Natural killer cell treated with Interleukin-12 subunit alpha and Interleukin-12 subunit beta and Interleukin-15 and Interleukin-18, amount 100 ng/mL, for 72 hours (primary cell): Measurements from ENCODE around the gene MYO1H. TPM values are rescaled to one million over a fixed set of nuclear protein-coding genes. Genes with fewer than 3 reads are reported as not detected.

Experiments
- ATAC-seq, 2 donors: fragments of 150-1000 bp; cut with Tn5 transposase in 1 of 2; sonication (Bioruptor Pico), chemical (Tn5 transposase) in 1 of 2; 2 replicates each; pipeline ENCODE4 v1.10.0; 2021
- DNase-seq: peaks from one replicate; pipeline ENCODE4 v3.0.0; 2022; ENCODE audit warnings: low spot score
- H3K27ac Mint-ChIP-seq, 2 donors: 1 replicate in 1 of 2; 2 replicates in 1 of 2; pipeline ENCODE4 v1.8.0; 2022; ENCODE audit warnings: mixed read lengths in 2 of 2, mild to moderate bottlenecking in 1 of 2, moderate library complexity in 1 of 2
- H3K27me3 Mint-ChIP-seq, 2 donors: 1 replicate in 1 of 2; 2 replicates in 1 of 2; pipeline ENCODE4 v1.8.0; 2022; ENCODE audit warnings: mixed read lengths in 2 of 2
- H3K36me3 Mint-ChIP-seq: one replicate; pipeline ENCODE4 v1.8.0; 2022; ENCODE audit warnings: mixed read lengths
- H3K4me1 Mint-ChIP-seq, 2 donors: 1 replicate in 1 of 2; 2 replicates in 1 of 2; pipeline ENCODE4 v1.8.0; 2022; ENCODE audit warnings: low read depth in 2 of 2, mixed read lengths in 2 of 2, mild to moderate bottlenecking in 1 of 2
- H3K4me3 Mint-ChIP-seq: one replicate; pipeline ENCODE4 v1.8.0; 2022; ENCODE audit warnings: mixed read lengths
- H3K9me3 Mint-ChIP-seq: 2 replicates; pipeline ENCODE4 v1.8.0; 2022; ENCODE audit warnings: mixed read lengths
- total RNA-seq, 2 donors: library from RNA; stranded (reverse); gene quantifications; one replicate each; pipeline ENCODE4 v1.2.3, GENCODE V29; 2022

Gene MYO1H
- total RNA-seq, 2 donors from 2014 or later = not detected

DNA sequence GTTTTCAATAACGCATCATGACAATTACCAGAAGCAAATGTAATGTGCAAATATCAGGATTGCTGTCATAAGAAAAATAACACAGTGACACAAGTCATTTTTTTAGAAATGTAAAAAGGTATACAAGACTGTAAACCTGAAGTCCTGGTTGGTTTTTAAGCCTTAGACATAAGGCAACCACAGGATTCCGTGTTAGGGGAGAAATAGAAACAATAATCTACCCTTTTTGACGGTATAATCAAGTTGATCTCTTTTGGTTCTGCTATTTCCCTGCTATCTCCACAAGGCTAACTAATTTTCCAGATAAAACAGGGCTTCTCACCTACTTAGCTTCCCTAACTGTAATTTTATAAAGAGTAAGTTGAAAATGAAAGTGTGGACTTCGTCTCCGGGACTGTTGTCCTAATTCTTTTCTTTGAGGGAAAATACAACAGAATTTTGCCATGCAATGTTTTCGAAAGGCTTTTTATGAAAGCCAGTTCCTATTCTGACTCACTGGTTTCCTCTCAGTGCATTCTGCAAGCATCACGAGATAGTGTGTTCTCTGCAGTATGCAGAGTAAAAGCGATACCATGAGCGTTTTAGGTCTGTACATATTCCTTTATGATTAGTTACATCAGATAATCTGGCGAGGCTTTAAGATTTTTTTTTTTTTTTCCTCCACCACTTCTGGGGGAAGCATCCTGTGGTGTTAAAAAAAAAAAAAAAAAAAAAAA is 10.6 kb downstream of the MYO1H start:
- Mint-ChIP-seq H3K4me3 (peak overlapping the region; percentile 70), H3K27ac (peak overlapping the region in 1 of 2 donors; percentile 43), H3K9me3 (no peaks in the 10 kb centered on the region), H3K36me3 (no peaks in the 10 kb centered on the region), H3K27me3 (peaks cover 12 to 16% of the 10 kb centered on the region in 2 donors), H3K4me1 (peaks cover 0 to 9% of the 10 kb centered on the region in 2 donors)
- DNase-seq (no peak), ATAC-seq (peak; percentile 81 to 97)

GRCh38 chr12:109359131-109359690 is 11.5 kb downstream of the MYO1H start:
- ATAC-seq (no peak), DNase-seq (no peak)
- Mint-ChIP-seq H3K9me3 (no peaks in the 10 kb centered on the region), H3K27me3 (peaks cover 9 to 16% of the 10 kb centered on the region in 2 donors), H3K36me3 (no peaks in the 10 kb centered on the region), H3K4me3 (no peak overlapping the region), H3K27ac (no peak overlapping the region), H3K4me1 (peaks cover 0 to 9% of the 10 kb centered on the region in 2 donors)

- DNase-seq (no peak), ATAC-seq (no peak)
- no peaks in the 10 kb centered on the region for H3K9me3 Mint-ChIP-seq
- no peaks in the 10 kb centered on the region for H3K4me1 Mint-ChIP-seq
- no peaks in the 10 kb centered on the region for H3K36me3 Mint-ChIP-seq
- H3K27me3 Mint-ChIP-seq = peaks cover 6 to 14% of the 10 kb centered on the region in 2 donors
- no peak overlapping the region for H3K4me3 Mint-ChIP-seq
- H3K27ac Mint-ChIP-seq = no peak overlapping the region
These were observed 22.1 kb downstream of the MYO1H start for GRCh38 chr12:109369831-109370230.

GRCh38 chr12:109377139-109377685 is 29.5 kb downstream of the MYO1H start:
- DNase-seq = no peak
- H3K36me3 Mint-ChIP-seq = no peaks in the 10 kb centered on the region
- no peaks in the 10 kb centered on the region for H3K9me3 Mint-ChIP-seq
- peaks cover 5 to 8% of the 10 kb centered on the region in 2 donors for H3K27me3 Mint-ChIP-seq
- H3K4me3 Mint-ChIP-seq = no peak overlapping the region
- no peak for ATAC-seq
- no peak overlapping the region for H3K27ac Mint-ChIP-seq
- H3K4me1 Mint-ChIP-seq = peaks cover 11 to 12% of the 10 kb centered on the region in 2 donors

DNA sequence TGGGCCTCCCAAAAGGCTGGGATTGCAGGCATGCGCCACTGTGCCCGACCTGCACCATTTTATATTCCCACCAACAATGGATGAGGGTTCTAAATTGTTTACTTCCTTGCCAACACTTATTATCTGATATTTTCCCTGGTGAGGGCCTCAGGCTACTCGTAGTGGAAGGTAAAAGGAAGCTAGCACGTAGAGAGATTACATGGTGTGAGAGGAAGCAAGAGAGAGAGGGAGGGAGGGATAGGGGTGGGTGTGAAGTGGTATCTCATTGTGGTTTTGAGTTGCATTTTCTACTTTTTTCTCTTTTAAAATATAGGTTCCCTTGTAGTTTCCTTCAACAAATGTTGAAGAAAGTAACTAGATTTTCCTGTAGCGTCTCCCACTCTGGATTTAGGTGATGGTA is 30.9 kb downstream of the MYO1H start:
- H3K4me1 Mint-ChIP-seq = peaks cover 11 to 12% of the 10 kb centered on the region in 2 donors
- DNase-seq (no peak), ATAC-seq (peak; percentile 66 to 70)
- H3K9me3 Mint-ChIP-seq = no peaks in the 10 kb centered on the region
- no peaks in the 10 kb centered on the region for H3K36me3 Mint-ChIP-seq
- H3K27me3 Mint-ChIP-seq = peaks cover 7 to 8% of the 10 kb centered on the region in 2 donors
- H3K27ac Mint-ChIP-seq = peak overlapping the region in 1 of 2 donors; percentile 84
- H3K4me3 Mint-ChIP-seq = peak overlapping the region; percentile 14

DNA sequence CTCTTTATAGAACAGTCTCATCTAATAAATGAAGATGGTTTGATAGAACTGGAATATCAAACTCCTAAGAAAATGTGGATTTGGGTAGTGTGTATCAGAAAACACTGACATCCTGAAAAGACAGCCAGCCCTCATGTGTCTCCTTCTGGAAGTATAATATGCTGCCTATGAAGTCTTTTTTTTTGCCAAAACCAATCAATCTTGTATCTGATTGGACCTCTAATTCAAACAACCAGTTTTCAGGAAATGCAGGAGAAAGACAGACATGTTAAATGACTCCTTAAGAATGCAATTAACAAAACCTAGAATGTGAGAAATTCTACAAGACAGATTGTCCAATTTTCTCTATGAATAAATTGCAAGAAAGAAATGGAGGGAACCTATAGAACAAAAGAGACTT is 34.3 kb downstream of the MYO1H start:
- H3K27ac Mint-ChIP-seq = no peak overlapping the region
- ATAC-seq (no peak), DNase-seq (no peak)
- peaks cover 0 to 6% of the 10 kb centered on the region in 2 donors for H3K27me3 Mint-ChIP-seq
- H3K4me3 Mint-ChIP-seq = no peak overlapping the region
- H3K4me1 Mint-ChIP-seq = peaks cover 11 to 12% of the 10 kb centered on the region in 2 donors
- no peaks in the 10 kb centered on the region for H3K36me3 Mint-ChIP-seq
- H3K9me3 Mint-ChIP-seq = no peaks in the 10 kb centered on the region

DNA sequence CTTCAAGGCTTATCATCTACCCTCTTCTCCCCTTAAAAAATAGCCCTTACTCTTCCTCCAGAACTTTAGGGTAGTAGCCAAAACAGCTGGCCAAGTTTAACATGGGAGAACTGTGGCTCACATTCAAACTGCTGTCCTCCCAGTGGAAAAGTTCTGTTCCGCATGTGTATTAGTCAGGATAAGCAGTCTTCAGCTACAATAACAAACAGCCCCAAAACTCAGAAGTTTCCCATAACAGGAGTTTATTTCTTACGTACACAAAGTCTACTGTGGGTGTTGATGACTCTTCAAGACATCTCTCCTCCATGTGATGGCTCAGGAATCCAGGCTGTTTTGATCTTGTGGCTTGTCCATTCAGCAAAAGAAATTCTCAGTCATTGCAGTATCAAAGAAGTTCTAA is 35.5 kb downstream of the MYO1H start:
- ATAC-seq = no peak
- Mint-ChIP-seq H3K27me3 (peaks cover 0 to 6% of the 10 kb centered on the region in 2 donors), H3K27ac (no peak overlapping the region), H3K9me3 (no peaks in the 10 kb centered on the region), H3K4me3 (no peak overlapping the region), H3K36me3 (no peaks in the 10 kb centered on the region), H3K4me1 (peaks cover 11 to 12% of the 10 kb centered on the region in 2 donors)
- no peak for DNase-seq

GRCh38 chr12:109385339-109386058 is 37.8 kb downstream of the MYO1H start:
- Mint-ChIP-seq H3K9me3 (no peaks in the 10 kb centered on the region), H3K4me3 (no peak overlapping the region), H3K27me3 (peaks cover 0 to 6% of the 10 kb centered on the region in 2 donors), H3K36me3 (no peaks in the 10 kb centered on the region), H3K4me1 (no peaks in the 10 kb centered on the region), H3K27ac (no peak overlapping the region)
- DNase-seq = no peak
- no peak for ATAC-seq

DNA sequence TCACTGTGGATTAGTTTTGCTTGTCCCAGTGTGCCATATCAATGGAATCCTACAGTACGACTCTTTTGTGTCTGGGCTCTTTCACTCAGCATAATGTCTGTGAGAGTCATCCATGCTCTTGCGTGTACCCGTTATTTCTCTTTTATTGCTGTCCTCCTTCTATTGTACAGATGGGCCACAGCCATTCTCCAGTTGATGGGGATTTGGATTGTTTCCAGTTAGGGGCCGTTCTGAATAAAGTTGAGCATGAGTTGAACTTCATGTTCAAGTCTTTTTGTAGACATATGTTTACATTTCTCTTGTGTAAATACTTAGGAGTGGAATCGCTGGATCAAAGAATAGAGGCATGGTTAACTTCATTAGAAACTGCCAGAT is 38.3 kb downstream of the MYO1H start:
- H3K27ac Mint-ChIP-seq = no peak overlapping the region
- no peak for DNase-seq
- no peak for ATAC-seq
- H3K9me3 Mint-ChIP-seq = no peaks in the 10 kb centered on the region
- no peaks in the 10 kb centered on the region for H3K4me1 Mint-ChIP-seq
- peaks cover 2 to 9% of the 10 kb centered on the region in 2 donors for H3K27me3 Mint-ChIP-seq
- H3K4me3 Mint-ChIP-seq = no peak overlapping the region
- no peaks in the 10 kb centered on the region for H3K36me3 Mint-ChIP-seq

DNA sequence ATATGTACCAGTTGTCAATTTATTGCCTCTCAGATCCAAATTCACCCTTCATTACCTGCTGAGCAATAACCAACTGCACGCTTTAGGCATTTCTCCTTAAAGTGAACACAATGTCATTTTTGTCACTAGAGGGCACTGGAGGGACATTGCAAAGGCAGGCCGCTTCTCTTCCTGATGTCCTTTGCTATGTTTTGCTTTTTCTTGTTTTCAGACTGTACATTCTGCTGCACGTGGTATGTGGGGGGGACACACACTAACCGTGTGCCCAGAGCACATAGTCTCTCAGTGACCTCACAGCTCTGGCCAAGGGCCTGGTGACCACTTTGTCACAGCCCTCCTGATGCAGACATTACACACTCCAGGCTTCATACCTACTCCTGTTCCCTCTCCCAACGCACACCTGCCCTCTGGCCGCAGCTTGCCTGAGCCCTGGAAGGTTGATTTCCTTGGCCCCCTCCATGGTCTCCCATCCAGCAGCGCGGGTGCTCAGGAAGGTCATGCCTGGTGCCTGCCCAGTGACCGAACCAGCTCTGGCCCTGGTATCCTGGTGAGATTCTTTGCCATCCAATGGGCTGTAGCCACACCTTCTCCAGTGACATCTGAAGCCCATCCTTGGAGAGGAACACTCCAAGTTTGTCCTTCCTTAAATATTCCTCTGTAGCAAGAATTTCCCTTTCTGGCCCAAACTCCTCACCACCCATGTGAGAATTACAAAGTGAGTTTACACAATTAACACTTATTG is 39.9 kb downstream of the MYO1H start:
- H3K36me3 Mint-ChIP-seq = no peaks in the 10 kb centered on the region
- H3K4me3 Mint-ChIP-seq = no peak overlapping the region
- H3K9me3 Mint-ChIP-seq = no peaks in the 10 kb centered on the region
- no peak overlapping the region for H3K27ac Mint-ChIP-seq
- H3K27me3 Mint-ChIP-seq = peaks cover 16 to 17% of the 10 kb centered on the region in 2 donors
- no peaks in the 10 kb centered on the region for H3K4me1 Mint-ChIP-seq
- DNase-seq = no peak
- ATAC-seq = no peak

DNA sequence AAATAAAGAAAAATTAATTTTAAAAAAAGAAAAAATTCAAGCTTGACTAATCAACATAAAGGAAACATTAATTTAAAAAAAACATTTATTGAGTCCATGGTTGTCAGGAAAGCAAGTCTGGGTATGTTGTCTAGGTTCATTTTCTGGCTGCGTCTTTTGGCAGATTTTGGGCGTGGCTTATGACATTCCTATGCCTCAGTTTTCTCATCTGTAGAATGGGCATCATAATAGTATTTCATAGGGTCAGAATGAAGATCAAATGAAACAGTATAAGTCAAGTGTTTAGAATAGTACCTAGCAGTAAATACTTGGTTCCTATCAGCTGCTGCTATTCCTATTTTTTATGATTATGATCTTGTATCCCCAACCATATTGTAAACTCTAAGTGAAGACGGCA is 40.5 kb downstream of the MYO1H start:
- Mint-ChIP-seq H3K4me1 (no peaks in the 10 kb centered on the region), H3K36me3 (no peaks in the 10 kb centered on the region), H3K27me3 (peaks cover 17 to 21% of the 10 kb centered on the region in 2 donors), H3K4me3 (no peak overlapping the region), H3K27ac (no peak overlapping the region), H3K9me3 (no peaks in the 10 kb centered on the region)
- no peak for DNase-seq
- ATAC-seq = no peak

GRCh38 chr12:109389146-109389545 is 41.4 kb downstream of the MYO1H start:
- H3K27me3 Mint-ChIP-seq = peaks cover 21 to 28% of the 10 kb centered on the region in 2 donors
- H3K4me3 Mint-ChIP-seq = no peak overlapping the region
- peak; percentile 44 to 60 for ATAC-seq
- H3K4me1 Mint-ChIP-seq = peaks cover 0 to 3% of the 10 kb centered on the region in 2 donors
- H3K9me3 Mint-ChIP-seq = no peaks in the 10 kb centered on the region
- no peak for DNase-seq
- H3K36me3 Mint-ChIP-seq = no peaks in the 10 kb centered on the region
- H3K27ac Mint-ChIP-seq = no peak overlapping the region
